GM12872 (cell line): ENCODE data around the gene FNDC4.
A peak's percentile ranks its signal among the peaks of the same experiment; 100 is the strongest.

Experiments used
- CTCF ChIP-seq: IDR thresholded peaks from 3 replicates; pipeline ENCODE4 v1.5.1; 2011; ENCODE audit warnings: low read depth, mild to moderate bottlenecking, low read length, moderate library complexity; ENCODE audit not compliant: insufficient read depth

Gene FNDC4

GRCh38 chr2:27451095-27451494 is 43.9 kb downstream of the FNDC4 start:
- no peak for TF ChIP-seq CTCF

- TF ChIP-seq CTCF: no peak
Observed at GRCh38 chr2:27448381-27448780, 46.6 kb downstream of the FNDC4 start.

GRCh38 chr2:27446057-27446456 is 48.9 kb downstream of the FNDC4 start:
- no peak for TF ChIP-seq CTCF

- no peak for TF ChIP-seq CTCF
Observed at GRCh38 chr2:27445615-27446014, 49.4 kb downstream of the FNDC4 start.

GRCh38 chr2:27445155-27445554 is 49.8 kb downstream of the FNDC4 start:
- TF ChIP-seq CTCF: no peak

- no peak for TF ChIP-seq CTCF
Observed at GRCh38 chr2:27442920-27443282, 52.1 kb downstream of the FNDC4 start.

GRCh38 chr2:27441958-27442919 is 52.8 kb downstream of the FNDC4 start, which contains the start of gene KRTCAP3:
TSS of gene KRTCAP3 (plus strand) at chr2:27442381. CDS start at chr2:27442413, 32 bp downstream.
- TF ChIP-seq CTCF: peak; percentile 39; the same call in 2 of the 3 replicates
